Lung (tissue), 12 donors: ENCODE measurements around the gene ROBO1. TPM values are rescaled to one million over a fixed set of nuclear protein-coding genes. Genes with fewer than 3 reads are reported as not detected.

ENCODE experiments used
- ATAC-seq: fragments of 200-7000 bp; cut with Tn5 transposase; one replicate; pipeline ENCODE4 v1.9.1; 2020; ENCODE audit warnings: moderate number of reproducible peaks; ENCODE audit not compliant: insufficient read depth, low FRiP score
- DNase-seq, 3 donors: peaks; one replicate each; pipeline ENCODE4 v3.0.0-alpha.2; 2013 to 2017
- H3K27ac ChIP-seq, 2 donors: one replicate each; pipeline ENCODE4 v1.5.1; 2013; ENCODE audit warnings: mild to moderate bottlenecking in 2 of 2, moderate library complexity in 2 of 2, control low read depth in 1 of 2, inconsistent platforms in 1 of 2, low read depth in 1 of 2, low read length in 1 of 2
- H3K27me3 ChIP-seq, 3 donors: one replicate each; pipeline ENCODE4 v1.5.1; 2013; ENCODE audit warnings: low read length in 2 of 3; ENCODE audit not compliant: control insufficient read depth in 3 of 3, insufficient read depth in 3 of 3
- H3K36me3 ChIP-seq, 4 donors: one replicate each; pipeline ENCODE4 v1.5.1; 2013; ENCODE audit warnings: low read length in 4 of 4, mild to moderate bottlenecking in 1 of 4, moderate library complexity in 1 of 4; ENCODE audit not compliant: control insufficient read depth in 4 of 4, insufficient read depth in 4 of 4
- H3K4me1 ChIP-seq, 5 donors: one replicate each; pipeline ENCODE4 v1.5.1; 2013; ENCODE audit warnings: low read length in 5 of 5, mild to moderate bottlenecking in 2 of 5, moderate library complexity in 1 of 5; ENCODE audit not compliant: control insufficient read depth in 5 of 5, insufficient read depth in 5 of 5
- H3K4me3 ChIP-seq: one replicate; pipeline ENCODE4 v1.5.1; 2013; ENCODE audit warnings: mild to moderate bottlenecking, control low read depth, moderate library complexity
- H3K9ac ChIP-seq, 2 donors: one replicate each; pipeline ENCODE4 v1.5.1; 2013; ENCODE audit warnings: low read length in 2 of 2, control low read depth in 1 of 2; ENCODE audit not compliant: insufficient read depth in 1 of 2
- H3K9me3 ChIP-seq, 4 donors: one replicate each; pipeline ENCODE4 v1.5.1; 2013; ENCODE audit warnings: low read length in 3 of 4, mild to moderate bottlenecking in 1 of 4, moderate library complexity in 1 of 4; ENCODE audit not compliant: control insufficient read depth in 4 of 4, insufficient read depth in 3 of 4
- CTCF ChIP-seq: IDR thresholded peaks from 2 replicates; pipeline ENCODE4 v1.5.1; 2012; ENCODE audit warnings: mild to moderate bottlenecking; ENCODE audit errors: control extremely low read depth, extremely low read depth
- WGBS, 2 donors: extraction: QIAGEN DNeasy Blood & Tissue Kit; methylation state at CpG; one replicate each; pipeline ENCODE4 v1.1.7; 2013; 5-methylcytosine and 5-hydroxymethylcytosine counted together
- polyA plus RNA-seq, 2 donors: library from polyadenylated mRNA; stranded (reverse); fragments of 200-250 nt; gene quantifications; one replicate each; pipeline ENCODE4 v1.2.1, GENCODE V29; 2013
- total RNA-seq, 2 donors: library from RNA; depleted of rRNA in 1 of 2; stranded (reverse); fragments of >200 nt in 1 of 2; gene quantifications; one replicate each; pipeline ENCODE4 v1.2.1, GENCODE V29; 2014 to 2021
- donor health status: control.
- donor health status: control.
- donor health status: Bipolar disorder and iron deficiency.
- donor health status: healthy.
- donor health status: DM: yes; HTN: yes; CAD: no.

The ROBO1 gene
- total and polyA plus RNA-seq, 4 donors, result 2.6 to 72.6 (median 15.7) TPM

- Histone ChIP-seq H3K36me3 (no peaks in the 10 kb centered on the region), H3K4me3 (no peak overlapping the region), H3K9me3 (no peaks in the 10 kb centered on the region), H3K27ac (no peak overlapping the region), H3K9ac (no peak overlapping the region), H3K27me3 (no peaks in the 10 kb centered on the region), H3K4me1 (peaks cover 0 to 5% (median 0%) of the 10 kb centered on the region in 5 donors)
- no peak for ATAC-seq
- WGBS, 2 donors, result 89 to 91% methylated on average over 3 of the region's 3 CpGs
- no peak for TF ChIP-seq CTCF
- DNase-seq, result no peak
Observed at GRCh38 chr3:78900880-78901279, 866.9 kb downstream of the ROBO1 start.

DNA sequence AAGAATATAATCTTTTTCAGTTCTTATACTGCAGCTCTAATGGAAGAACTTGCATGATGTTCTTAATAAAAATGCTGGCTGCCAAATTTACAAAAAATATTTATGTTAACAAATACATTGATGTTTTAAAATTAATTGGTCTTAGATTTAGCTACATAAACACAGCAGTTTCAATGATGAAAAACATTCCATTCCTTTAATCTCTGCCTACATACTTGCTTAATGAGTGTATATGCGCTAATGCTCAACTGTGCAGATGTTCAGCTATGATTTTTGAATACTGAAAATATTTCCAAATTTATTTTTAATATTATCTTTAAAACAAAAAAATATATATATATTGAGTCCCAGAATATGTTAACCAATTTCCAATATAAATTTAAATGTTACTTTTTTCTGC, 867.4 kb downstream of the ROBO1 start:
- H3K9me3 ChIP-seq, result no peaks in the 10 kb centered on the region
- no peak overlapping the region for H3K9ac ChIP-seq
- DNase-seq (no peak), ATAC-seq (no peak)
- 94 to 97% methylated on average over 1 of the region's 1 CpG for WGBS, 2 donors
- no peak overlapping the region for H3K27ac ChIP-seq
- H3K27me3 ChIP-seq, result no peaks in the 10 kb centered on the region
- TF ChIP-seq CTCF, result no peak
- peaks cover 0 to 5% (median 0%) of the 10 kb centered on the region in 5 donors for H3K4me1 ChIP-seq
- H3K36me3 ChIP-seq, result no peaks in the 10 kb centered on the region
- H3K4me3 ChIP-seq, result no peak overlapping the region

DNA sequence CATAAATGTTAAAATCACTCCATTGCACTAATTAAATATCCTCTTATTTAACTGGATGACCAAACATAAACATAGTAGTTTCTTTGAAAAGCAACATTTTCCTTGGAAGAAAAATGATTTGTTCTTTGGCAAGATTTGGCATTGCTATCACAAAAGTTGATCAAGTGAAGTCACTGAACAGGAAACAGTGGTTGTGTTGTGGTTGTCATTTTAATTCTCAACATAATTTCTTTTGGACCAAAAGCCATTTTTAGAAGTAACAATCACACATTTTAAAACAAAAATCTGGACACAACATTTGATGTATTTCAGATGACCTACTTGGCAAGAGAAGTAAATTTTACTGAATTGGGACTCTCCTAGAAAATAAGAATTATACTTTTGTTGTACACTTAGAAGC, 872.3 kb downstream of the ROBO1 start:
- ATAC-seq (no peak), DNase-seq (peak in 2 of 3 donors; percentile 36)
- no peaks in the 10 kb centered on the region for H3K36me3 ChIP-seq
- no peak for TF ChIP-seq CTCF
- H3K27me3 ChIP-seq, result no peaks in the 10 kb centered on the region
- no peak overlapping the region for H3K4me3 ChIP-seq
- peaks cover 0 to 1% (median 0%) of the 10 kb centered on the region in 4 donors for H3K9me3 ChIP-seq
- H3K27ac ChIP-seq, result no peak overlapping the region
- H3K9ac ChIP-seq, result no peak overlapping the region
- peaks cover 0 to 5% (median 0%) of the 10 kb centered on the region in 5 donors for H3K4me1 ChIP-seq

- no peak overlapping the region for H3K27ac ChIP-seq
- DNase-seq (no peak), ATAC-seq (no peak)
- H3K36me3 ChIP-seq, result no peaks in the 10 kb centered on the region
- H3K27me3 ChIP-seq, result no peaks in the 10 kb centered on the region
- no peak overlapping the region for H3K9ac ChIP-seq
- no peak overlapping the region for H3K4me3 ChIP-seq
- WGBS, 2 donors, result 55 to 72% methylated on average over 2 of the region's 2 CpGs
- H3K9me3 ChIP-seq, result peaks cover 0 to 1% (median 0%) of the 10 kb centered on the region in 4 donors
- TF ChIP-seq CTCF, result no peak
- H3K4me1 ChIP-seq, result peaks cover 0 to under 1% (median 0%) of the 10 kb centered on the region in 5 donors
Observed at GRCh38 chr3:78894787-78895186, 873.0 kb downstream of the ROBO1 start.
